Measurements from ENCODE around the gene LHPP.
"Not testable (repeated sequence)": the region's sequence is repeated elsewhere in the genome, so short reads cannot be mapped to it uniquely, and the experiment has no call there.

LHPP gene

DNA sequence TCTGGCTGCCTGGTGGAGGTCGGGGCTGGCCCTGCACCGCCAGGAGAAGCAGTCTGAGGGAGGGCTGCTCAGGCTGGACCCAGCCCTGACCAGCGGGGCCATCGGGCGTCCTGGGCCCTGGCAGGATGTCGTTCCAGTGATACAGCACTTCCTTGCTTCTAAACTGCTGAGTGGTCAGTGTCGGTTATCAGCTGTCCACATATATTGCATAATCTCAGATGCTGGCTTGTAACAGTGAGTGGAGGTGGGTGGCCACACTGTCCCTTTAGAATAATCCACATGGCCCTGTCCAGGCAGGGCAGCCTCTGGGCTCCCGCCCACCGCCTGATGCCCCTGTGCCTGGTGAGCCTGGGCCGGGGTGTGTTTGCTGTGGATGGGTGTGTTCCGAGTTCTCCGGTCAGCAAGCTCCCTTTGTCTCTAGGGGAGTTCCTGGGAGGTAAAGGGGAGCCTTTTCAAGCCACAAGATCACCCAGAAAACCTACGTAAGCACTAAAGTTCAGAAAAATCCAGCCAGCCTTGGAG, 86.1 kb downstream of the LHPP start:
- Histone ChIP-seq H3K27ac (ENCODE audit: insufficient read depth in 1 of 2, low read depth in 1 of 2, low read length in 2 of 2, poor library complexity in 1 of 2, severe bottlenecking in 2 of 2) (no peak overlapping the region), H3K36me3 (ENCODE audit: control insufficient read depth in 4 of 4, insufficient read depth in 4 of 4, low read length in 3 of 4) (no peaks in the 10 kb centered on the region), H3K4me3 (ENCODE audit: control insufficient read depth in 1 of 7, extremely low read depth in 1 of 7, insufficient read depth in 4 of 7, low read depth in 2 of 7, low read length in 6 of 7) (no peak overlapping the region), H3K9me3 (ENCODE audit: control extremely low read depth in 1 of 5, control insufficient read depth in 4 of 5, insufficient read depth in 2 of 5, low read depth in 1 of 5, low read length in 4 of 5) (no peaks in the 10 kb centered on the region), H3K27me3 (replicated peaks in 2 of 5; ENCODE audit: control insufficient read depth in 4 of 5, insufficient read depth in 5 of 5, low read length in 4 of 5) (no peaks in the 10 kb centered on the region), H3K4me1 (ENCODE audit: control extremely low read depth in 1 of 4, control insufficient read depth in 4 of 4, insufficient read depth in 4 of 4, low read length in 3 of 4) (peaks cover 0 to 23% (median 7%) of the 10 kb centered on the region in 4 experiments)
- DNase-seq, result no peak
- ChIA-PET POLR2A (no interaction called here), CTCF (interaction anchor here (1.0 to 1.2 kb wide), 2 partner anchors 85 to 198 kb away, joined by 3 read pairs; no protein-coding TSS in a partner anchor)
- 81% methylated on average over 8 of the region's 13 CpGs for WGBS (ENCODE audit: insufficient coverage)

DNA sequence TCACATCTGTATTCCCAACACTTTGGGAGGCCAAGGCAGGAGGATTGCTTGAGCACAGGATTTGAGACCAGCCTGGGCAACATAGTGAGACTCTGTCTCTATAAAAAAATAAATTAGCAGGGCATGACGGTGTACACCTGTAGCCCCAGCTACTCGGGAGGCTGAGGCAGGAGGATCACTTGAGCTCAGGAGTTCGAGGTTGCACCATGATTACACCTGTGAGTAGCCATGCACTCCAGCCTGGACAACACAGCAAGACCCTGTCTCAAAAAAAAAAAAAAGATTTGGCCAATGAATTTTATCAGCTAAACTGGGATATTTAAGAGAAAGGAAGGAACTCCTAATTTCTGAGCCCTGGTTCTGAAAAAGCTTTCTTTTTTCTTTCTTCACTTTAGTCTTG, 87.5 kb downstream of the LHPP start:
- H3K27me3 ChIP-seq (replicated peaks in 2 of 5; ENCODE audit: control insufficient read depth in 4 of 5, insufficient read depth in 5 of 5, low read length in 4 of 5); CTCF ChIA-PET; H3K36me3 ChIP-seq (ENCODE audit: control insufficient read depth in 4 of 4, insufficient read depth in 4 of 4, low read length in 3 of 4); H3K9me3 ChIP-seq (ENCODE audit: control extremely low read depth in 1 of 5, control insufficient read depth in 4 of 5, insufficient read depth in 2 of 5, low read depth in 1 of 5, low read length in 4 of 5); H3K4me3 ChIP-seq (ENCODE audit: control insufficient read depth in 1 of 7, extremely low read depth in 1 of 7, insufficient read depth in 4 of 7, low read depth in 2 of 7, low read length in 6 of 7); DNase-seq; POLR2A ChIA-PET; H3K27ac ChIP-seq (ENCODE audit: insufficient read depth in 1 of 2, low read depth in 1 of 2, low read length in 2 of 2, poor library complexity in 1 of 2, severe bottlenecking in 2 of 2): not testable (repeated sequence)
- 90% methylated on average over 2 of the region's 3 CpGs for WGBS (ENCODE audit: insufficient coverage)
- peaks cover 0 to 23% (median 7%) of the 10 kb centered on the region in 4 experiments for H3K4me1 ChIP-seq (ENCODE audit: control extremely low read depth in 1 of 4, control insufficient read depth in 4 of 4, insufficient read depth in 4 of 4, low read length in 3 of 4)

GRCh38 chr10:124550293-124551034, 88.8 kb downstream of the LHPP start:
- no peak overlapping the region for H3K4me3 ChIP-seq (ENCODE audit: control insufficient read depth in 1 of 7, extremely low read depth in 1 of 7, insufficient read depth in 4 of 7, low read depth in 2 of 7, low read length in 6 of 7)
- H3K36me3 ChIP-seq (ENCODE audit: control insufficient read depth in 4 of 4, insufficient read depth in 4 of 4, low read length in 3 of 4), result no peaks in the 10 kb centered on the region
- DNase-seq, result no peak
- H3K27ac ChIP-seq (ENCODE audit: insufficient read depth in 1 of 2, low read depth in 1 of 2, low read length in 2 of 2, poor library complexity in 1 of 2, severe bottlenecking in 2 of 2), result no peak overlapping the region
- CTCF ChIA-PET, result interaction anchor here (0.8 to 1.3 kb wide), 5 partner anchors 11 to 26 kb away, joined by 3 to 4 read pairs (median 3); no protein-coding TSS in a partner anchor
- POLR2A ChIA-PET, result no interaction called here
- no peaks in the 10 kb centered on the region for H3K27me3 ChIP-seq (replicated peaks in 2 of 5; ENCODE audit: control insufficient read depth in 4 of 5, insufficient read depth in 5 of 5, low read length in 4 of 5)
- peaks cover 0 to 12% (median 3%) of the 10 kb centered on the region in 4 experiments for H3K4me1 ChIP-seq (ENCODE audit: control extremely low read depth in 1 of 4, control insufficient read depth in 4 of 4, insufficient read depth in 4 of 4, low read length in 3 of 4)
- 93% methylated on average over 24 of the region's 26 CpGs for WGBS (ENCODE audit: insufficient coverage)
- no peaks in the 10 kb centered on the region for H3K9me3 ChIP-seq (ENCODE audit: control extremely low read depth in 1 of 5, control insufficient read depth in 4 of 5, insufficient read depth in 2 of 5, low read depth in 1 of 5, low read length in 4 of 5)

GRCh38 chr10:124551097-124551496, 89.5 kb downstream of the LHPP start:
- DNase-seq, result no peak
- ChIA-PET POLR2A (no interaction called here), CTCF (interaction anchor here (0.8 to 1.3 kb wide), 6 partner anchors 12 to 25 kb away, joined by 3 to 4 read pairs (median 3); no protein-coding TSS in a partner anchor)
- Histone ChIP-seq H3K9me3 (ENCODE audit: control extremely low read depth in 1 of 5, control insufficient read depth in 4 of 5, insufficient read depth in 2 of 5, low read depth in 1 of 5, low read length in 4 of 5) (no peaks in the 10 kb centered on the region), H3K36me3 (ENCODE audit: control insufficient read depth in 4 of 4, insufficient read depth in 4 of 4, low read length in 3 of 4) (no peaks in the 10 kb centered on the region), H3K4me1 (ENCODE audit: control extremely low read depth in 1 of 4, control insufficient read depth in 4 of 4, insufficient read depth in 4 of 4, low read length in 3 of 4) (peaks cover 0 to 9% (median under 1%) of the 10 kb centered on the region in 4 experiments), H3K27ac (ENCODE audit: insufficient read depth in 1 of 2, low read depth in 1 of 2, low read length in 2 of 2, poor library complexity in 1 of 2, severe bottlenecking in 2 of 2) (no peak overlapping the region), H3K27me3 (replicated peaks in 2 of 5; ENCODE audit: control insufficient read depth in 4 of 5, insufficient read depth in 5 of 5, low read length in 4 of 5) (no peaks in the 10 kb centered on the region), H3K4me3 (ENCODE audit: control insufficient read depth in 1 of 7, extremely low read depth in 1 of 7, insufficient read depth in 4 of 7, low read depth in 2 of 7, low read length in 6 of 7) (no peak overlapping the region)
- 90% methylated on average over 7 of the region's 9 CpGs for WGBS (ENCODE audit: insufficient coverage)

DNA sequence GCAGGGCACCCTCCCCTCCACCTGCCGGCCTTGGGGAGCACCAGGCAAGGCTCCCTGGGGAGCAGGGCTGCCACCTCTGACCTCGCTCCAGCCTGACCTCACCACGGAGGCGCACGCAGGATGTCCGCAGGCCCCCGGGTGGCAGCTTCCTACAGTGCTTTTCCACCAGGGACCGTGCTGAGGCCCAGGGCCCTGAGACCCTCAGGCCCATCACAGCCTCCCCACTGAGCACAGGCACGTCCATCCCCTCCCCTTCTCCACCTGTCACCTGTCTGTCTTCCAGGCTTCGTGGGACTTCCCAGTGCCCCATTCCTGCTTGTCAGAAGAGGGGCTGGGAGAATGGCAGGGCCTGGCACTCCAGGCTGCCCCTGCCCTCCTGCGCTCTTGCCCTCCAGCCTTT, 90.1 kb downstream of the LHPP start:
- 99% methylated on average over 11 of the region's 11 CpGs for WGBS (ENCODE audit: insufficient coverage)
- ChIA-PET POLR2A (no interaction called here), CTCF (interaction anchor here (0.8 to 1.8 kb wide), 4 partner anchors 13 to 22 kb away, joined by 3 to 6 read pairs (median 4); no protein-coding TSS in a partner anchor)
- no peak overlapping the region for H3K4me3 ChIP-seq (ENCODE audit: control insufficient read depth in 1 of 7, extremely low read depth in 1 of 7, insufficient read depth in 4 of 7, low read depth in 2 of 7, low read length in 6 of 7)
- no peak overlapping the region for H3K27ac ChIP-seq (ENCODE audit: insufficient read depth in 1 of 2, low read depth in 1 of 2, low read length in 2 of 2, poor library complexity in 1 of 2, severe bottlenecking in 2 of 2)
- no peaks in the 10 kb centered on the region for H3K36me3 ChIP-seq (ENCODE audit: control insufficient read depth in 4 of 4, insufficient read depth in 4 of 4, low read length in 3 of 4)
- H3K4me1 ChIP-seq (ENCODE audit: control extremely low read depth in 1 of 4, control insufficient read depth in 4 of 4, insufficient read depth in 4 of 4, low read length in 3 of 4), result peaks cover 0 to 8% (median under 1%) of the 10 kb centered on the region in 4 experiments
- no peaks in the 10 kb centered on the region for H3K9me3 ChIP-seq (ENCODE audit: control extremely low read depth in 1 of 5, control insufficient read depth in 4 of 5, insufficient read depth in 2 of 5, low read depth in 1 of 5, low read length in 4 of 5)
- no peaks in the 10 kb centered on the region for H3K27me3 ChIP-seq (replicated peaks in 2 of 5; ENCODE audit: control insufficient read depth in 4 of 5, insufficient read depth in 5 of 5, low read length in 4 of 5)
- no peak for DNase-seq

DNA sequence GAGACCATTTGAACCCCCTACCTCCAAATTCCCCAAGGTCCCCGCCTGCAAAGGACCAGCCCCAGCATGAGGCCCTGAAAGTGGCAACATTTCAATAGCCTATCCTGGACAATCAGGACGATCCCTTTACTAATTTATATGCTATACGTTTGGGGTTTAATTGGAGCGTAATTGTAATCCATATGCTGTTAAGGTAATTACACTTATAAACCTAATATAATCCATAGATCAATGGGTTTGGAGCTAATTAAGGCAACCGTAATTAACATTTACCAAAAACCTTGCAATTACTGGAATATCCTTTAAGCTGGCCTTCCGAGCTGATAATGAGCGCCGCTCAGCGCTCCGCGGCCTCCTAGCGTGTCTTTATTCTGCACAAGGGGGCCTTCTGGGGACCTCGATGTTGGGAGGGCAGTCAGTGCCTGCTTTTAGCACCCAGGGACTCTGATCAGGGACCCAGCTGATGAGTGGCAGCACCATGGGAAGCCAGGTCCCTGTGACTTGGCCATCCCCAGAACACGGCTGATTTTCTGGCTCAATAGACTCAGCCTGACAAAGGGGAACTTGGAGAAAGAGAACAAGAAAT, 91.2 kb downstream of the LHPP start:
- no peaks in the 10 kb centered on the region for H3K27me3 ChIP-seq (replicated peaks in 2 of 5; ENCODE audit: control insufficient read depth in 4 of 5, insufficient read depth in 5 of 5, low read length in 4 of 5)
- H3K9me3 ChIP-seq (ENCODE audit: control extremely low read depth in 1 of 5, control insufficient read depth in 4 of 5, insufficient read depth in 2 of 5, low read depth in 1 of 5, low read length in 4 of 5), result no peaks in the 10 kb centered on the region
- H3K27ac ChIP-seq (ENCODE audit: insufficient read depth in 1 of 2, low read depth in 1 of 2, low read length in 2 of 2, poor library complexity in 1 of 2, severe bottlenecking in 2 of 2), result no peak overlapping the region
- ChIA-PET POLR2A (no interaction called here), CTCF (interaction anchor here (1.0 to 1.8 kb wide), 3 partner anchors 14 to 23 kb away, joined by 3 to 6 read pairs (median 4); no protein-coding TSS in a partner anchor)
- H3K36me3 ChIP-seq (ENCODE audit: control insufficient read depth in 4 of 4, insufficient read depth in 4 of 4, low read length in 3 of 4), result no peaks in the 10 kb centered on the region
- no peak for DNase-seq
- no peak overlapping the region for H3K4me3 ChIP-seq (ENCODE audit: control insufficient read depth in 1 of 7, extremely low read depth in 1 of 7, insufficient read depth in 4 of 7, low read depth in 2 of 7, low read length in 6 of 7)
- H3K4me1 ChIP-seq (ENCODE audit: control extremely low read depth in 1 of 4, control insufficient read depth in 4 of 4, insufficient read depth in 4 of 4, low read length in 3 of 4), result no peaks in the 10 kb centered on the region
- 90% methylated on average over 10 of the region's 14 CpGs for WGBS (ENCODE audit: insufficient coverage)
